HG03097 (cell line): ENCODE measurements around the gene PARP12.

ENCODE experiments used
- ATAC-seq: cut with Tn5 transposase; IDR thresholded peaks from one replicate; pipeline ENCODE4 v1.9.1; 2021; ENCODE audit not compliant: unreplicated experiment, low FRiP score

The PARP12 gene

GRCh38 chr7:140036224-140036962 is 26.4 kb downstream of the PARP12 start:
- peak; percentile 47 for ATAC-seq

GRCh38 chr7:140035400-140036223 is 27.1 kb downstream of the PARP12 start:
- no peak for ATAC-seq

- ATAC-seq: no peak
These were observed 28.3 kb downstream of the PARP12 start for GRCh38 chr7:140034421-140034820.

GRCh38 chr7:140033779-140034363 is 28.9 kb downstream of the PARP12 start:
- no peak for ATAC-seq

- no peak for ATAC-seq
These were observed 29.7 kb downstream of the PARP12 start for GRCh38 chr7:140033036-140033435.

GRCh38 chr7:140031364-140031763 is 31.4 kb downstream of the PARP12 start:
- no peak for ATAC-seq

GRCh38 chr7:140029072-140029471 is 33.7 kb downstream of the PARP12 start:
- ATAC-seq: no peak

- no peak for ATAC-seq
These were observed 34.4 kb downstream of the PARP12 start for GRCh38 chr7:140028311-140028710.

- ATAC-seq: no peak
These were observed 34.9 kb downstream of the PARP12 start for GRCh38 chr7:140027858-140028257.

- no peak for ATAC-seq
These were observed 35.8 kb downstream of the PARP12 start for GRCh38 chr7:140026935-140027334.

GRCh38 chr7:140025814-140026433 is 36.8 kb downstream of the PARP12 start:
- no peak for ATAC-seq

GRCh38 chr7:140025241-140025640 is 37.5 kb downstream of the PARP12 start:
- ATAC-seq: no peak

- no peak for ATAC-seq
These were observed 38.2 kb downstream of the PARP12 start for GRCh38 chr7:140024585-140024984.

GRCh38 chr7:140023728-140024127 is 39.0 kb downstream of the PARP12 start:
- no peak for ATAC-seq

GRCh38 chr7:140022582-140023211 is 40.1 kb downstream of the PARP12 start:
- ATAC-seq: no peak

- no peak for ATAC-seq
These were observed 41.1 kb downstream of the PARP12 start for GRCh38 chr7:140021603-140022002.

GRCh38 chr7:140019606-140020005 is 43.1 kb downstream of the PARP12 start:
- no peak for ATAC-seq

GRCh38 chr7:140019172-140019571 is 43.6 kb downstream of the PARP12 start:
- no peak for ATAC-seq

- no peak for ATAC-seq
These were observed 44.4 kb downstream of the PARP12 start for GRCh38 chr7:140018125-140019043.

- no peak for ATAC-seq
These were observed 45.2 kb downstream of the PARP12 start for GRCh38 chr7:140017543-140017942.
